Measurements from ENCODE around the gene IFT74.

Gene IFT74

GRCh38 chr9:27042476-27042875 lies 86.3 kb downstream of the IFT74 start:
- TF ChIP-seq POLR2AphosphoS5 (IDR thresholded peaks at IDR 0.05; ENCODE audit: low read depth, low read length) (no peak), POLR2A (IDR thresholded peaks at IDR 0.05; ENCODE audit: low read depth, low read length) (no peak), TAF1 (IDR thresholded peaks at IDR 0.05; ENCODE audit: borderline replicate concordance, low read depth, low read length) (no peak)
- no peak for FAIRE-seq
- no peak for DNase-seq (ENCODE audit: insufficient read length)

- DNase-seq (ENCODE audit: insufficient read length) (no peak), FAIRE-seq (no peak)
- no peak for TF ChIP-seq POLR2A (IDR thresholded peaks at IDR 0.05; ENCODE audit: low read depth, low read length)
- no peak for TF ChIP-seq POLR2AphosphoS5 (IDR thresholded peaks at IDR 0.05; ENCODE audit: low read depth, low read length)
- no peak for TF ChIP-seq TAF1 (IDR thresholded peaks at IDR 0.05; ENCODE audit: borderline replicate concordance, low read depth, low read length)
Observed at GRCh38 chr9:27043176-27043575, 87.0 kb downstream of the IFT74 start.

DNA sequence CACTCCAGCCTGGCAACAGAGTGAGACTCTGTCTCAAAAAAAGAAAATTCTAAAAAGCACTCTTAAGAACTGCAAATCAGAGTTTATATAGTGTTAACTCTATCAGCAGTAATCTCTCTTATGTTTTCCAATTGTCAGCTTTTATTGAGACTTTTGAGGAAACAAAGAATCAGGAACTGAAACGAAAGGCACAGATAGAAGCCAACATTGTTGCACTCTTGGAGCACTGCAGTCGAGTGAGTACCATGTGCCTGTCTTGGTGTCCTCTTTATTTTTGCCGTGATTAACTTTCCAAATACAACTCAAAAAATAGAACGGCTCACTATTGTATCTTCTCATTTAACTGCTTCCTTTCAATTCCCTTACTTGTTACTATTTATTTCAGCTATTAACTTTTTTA lies 90.9 kb downstream of the IFT74 start:
- FAIRE-seq (no peak), DNase-seq (ENCODE audit: insufficient read length) (no peak)
- TF ChIP-seq POLR2AphosphoS5 (IDR thresholded peaks at IDR 0.05; ENCODE audit: low read depth, low read length): no peak
- no peak for TF ChIP-seq POLR2A (IDR thresholded peaks at IDR 0.05; ENCODE audit: low read depth, low read length)

DNA sequence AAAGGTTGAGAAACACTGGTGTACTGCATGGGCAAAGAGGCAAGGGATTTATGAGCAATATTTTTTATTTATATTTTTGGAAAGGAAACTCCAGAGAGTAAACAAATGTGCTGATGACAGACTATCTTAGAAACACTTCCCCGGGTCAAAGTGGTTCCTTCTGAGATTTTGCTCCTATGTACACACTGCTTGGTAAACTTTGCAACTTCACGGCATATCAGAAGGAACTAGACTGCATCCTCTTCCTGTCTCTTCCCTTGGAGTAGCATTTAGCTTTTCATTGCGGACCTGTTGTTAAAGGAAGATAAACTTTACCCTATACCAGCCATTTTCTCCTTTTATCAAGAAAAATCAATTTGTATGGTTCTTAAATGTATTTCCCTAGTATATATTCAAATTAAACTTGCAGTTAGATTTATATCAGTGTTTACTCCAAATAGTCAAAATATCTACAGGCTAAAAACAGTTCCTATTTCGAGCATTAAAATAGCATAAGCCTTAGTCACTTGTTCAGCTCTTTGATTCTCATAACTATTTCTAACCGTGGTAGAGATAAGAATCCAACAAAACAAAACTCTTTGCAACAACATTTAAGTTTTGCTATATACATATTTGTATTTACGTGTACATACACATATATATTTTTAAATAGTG lies 97.3 kb downstream of the IFT74 start:
- DNase-seq (ENCODE audit: insufficient read length): no peak
- no peak for TF ChIP-seq POLR2AphosphoS5 (IDR thresholded peaks at IDR 0.05; ENCODE audit: low read depth, low read length)
- no peak for TF ChIP-seq TAF1 (IDR thresholded peaks at IDR 0.05; ENCODE audit: borderline replicate concordance, low read depth, low read length)
- no peak for TF ChIP-seq POLR2A (IDR thresholded peaks at IDR 0.05; ENCODE audit: low read depth, low read length)
- no peak for FAIRE-seq

DNA sequence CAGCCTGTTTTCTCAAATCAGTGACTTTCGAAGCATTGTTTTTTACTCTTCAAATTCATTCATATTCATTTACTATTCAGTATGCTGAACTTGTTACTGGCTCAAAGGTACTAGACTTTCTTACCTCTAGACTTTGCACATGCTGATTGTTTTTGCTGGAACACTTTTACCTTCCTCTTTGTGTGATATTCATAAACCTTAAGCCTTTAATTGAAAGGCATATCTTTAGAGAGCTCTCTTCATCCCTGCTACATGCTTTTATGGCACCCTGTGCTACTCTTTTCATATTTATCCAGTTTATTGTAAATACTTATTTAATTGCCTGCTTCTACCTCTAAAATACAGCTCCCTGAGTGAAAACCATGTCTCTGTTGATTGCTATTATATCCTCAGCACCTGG lies 97.9 kb downstream of the IFT74 start:
- FAIRE-seq (no peak), DNase-seq (ENCODE audit: insufficient read length) (no peak)
- TF ChIP-seq POLR2AphosphoS5 (IDR thresholded peaks at IDR 0.05; ENCODE audit: low read depth, low read length) (no peak), TAF1 (IDR thresholded peaks at IDR 0.05; ENCODE audit: borderline replicate concordance, low read depth, low read length) (no peak), POLR2A (IDR thresholded peaks at IDR 0.05; ENCODE audit: low read depth, low read length) (no peak)

DNA sequence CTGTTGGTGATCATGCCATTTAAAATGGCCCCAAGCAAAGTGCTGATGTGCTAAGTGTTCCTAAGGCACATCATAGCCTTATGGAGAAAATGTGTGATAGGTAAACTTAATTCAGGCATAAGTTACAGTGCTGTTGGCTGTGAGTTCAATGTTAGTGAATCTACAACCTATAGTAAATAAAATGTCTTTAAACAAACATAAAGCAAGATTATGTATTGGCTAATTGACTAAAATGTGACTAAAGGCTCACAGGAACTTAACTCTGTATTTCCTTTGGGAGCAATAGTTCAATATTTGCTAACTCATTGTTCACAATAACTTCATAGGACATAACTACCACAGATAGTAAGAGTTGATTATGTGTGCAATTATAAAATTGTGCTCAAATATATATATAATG lies 98.6 kb downstream of the IFT74 start:
- TF ChIP-seq POLR2A (IDR thresholded peaks at IDR 0.05; ENCODE audit: low read depth, low read length): no peak
- FAIRE-seq: no peak

GRCh38 chr9:27059412-27059811 lies 103.2 kb downstream of the IFT74 start:
- TF ChIP-seq TAF1 (IDR thresholded peaks at IDR 0.05; ENCODE audit: borderline replicate concordance, low read depth, low read length) (no peak), POLR2A (IDR thresholded peaks at IDR 0.05; ENCODE audit: low read depth, low read length) (no peak), POLR2AphosphoS5 (IDR thresholded peaks at IDR 0.05; ENCODE audit: low read depth, low read length) (no peak)
- no peak for FAIRE-seq
- DNase-seq (ENCODE audit: insufficient read length): no peak

More for the DNA sequence above, 98.6 kb downstream of the IFT74 start:
- no peak for DNase-seq (ENCODE audit: insufficient read length)

- TF ChIP-seq POLR2A (IDR thresholded peaks at IDR 0.05; ENCODE audit: low read depth, low read length): no peak
- no peak for TF ChIP-seq POLR2AphosphoS5 (IDR thresholded peaks at IDR 0.05; ENCODE audit: low read depth, low read length)
- no peak for TF ChIP-seq TAF1 (IDR thresholded peaks at IDR 0.05; ENCODE audit: borderline replicate concordance, low read depth, low read length)
- no peak for DNase-seq (ENCODE audit: insufficient read length)
- no peak for FAIRE-seq
Observed at GRCh38 chr9:27059907-27060306, 103.7 kb downstream of the IFT74 start.

DNA sequence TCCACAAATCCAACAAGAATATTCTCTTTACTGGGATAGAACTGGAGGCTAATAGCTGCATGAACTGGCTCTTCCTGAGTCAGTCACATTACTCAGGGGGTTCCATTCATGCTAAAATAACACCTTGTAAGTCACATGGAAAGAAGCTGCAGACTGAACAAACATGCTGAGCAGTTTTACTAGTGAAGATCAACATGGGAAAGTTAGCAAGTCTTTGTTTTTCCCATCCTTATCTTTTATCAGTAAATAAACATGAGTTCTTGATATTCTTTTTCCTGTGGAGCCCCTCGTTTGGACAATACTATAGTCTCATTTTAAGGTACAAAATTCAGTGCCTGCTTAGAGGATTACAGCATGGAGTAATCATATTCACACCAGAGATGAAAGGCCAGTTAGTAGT lies 109.1 kb downstream of the IFT74 start:
- no peak for FAIRE-seq
- no peak for DNase-seq (ENCODE audit: insufficient read length)
- TF ChIP-seq POLR2A (IDR thresholded peaks at IDR 0.05; ENCODE audit: low read depth, low read length) (no peak), TAF1 (IDR thresholded peaks at IDR 0.05; ENCODE audit: borderline replicate concordance, low read depth, low read length) (no peak), POLR2AphosphoS5 (IDR thresholded peaks at IDR 0.05; ENCODE audit: low read depth, low read length) (no peak)

DNA sequence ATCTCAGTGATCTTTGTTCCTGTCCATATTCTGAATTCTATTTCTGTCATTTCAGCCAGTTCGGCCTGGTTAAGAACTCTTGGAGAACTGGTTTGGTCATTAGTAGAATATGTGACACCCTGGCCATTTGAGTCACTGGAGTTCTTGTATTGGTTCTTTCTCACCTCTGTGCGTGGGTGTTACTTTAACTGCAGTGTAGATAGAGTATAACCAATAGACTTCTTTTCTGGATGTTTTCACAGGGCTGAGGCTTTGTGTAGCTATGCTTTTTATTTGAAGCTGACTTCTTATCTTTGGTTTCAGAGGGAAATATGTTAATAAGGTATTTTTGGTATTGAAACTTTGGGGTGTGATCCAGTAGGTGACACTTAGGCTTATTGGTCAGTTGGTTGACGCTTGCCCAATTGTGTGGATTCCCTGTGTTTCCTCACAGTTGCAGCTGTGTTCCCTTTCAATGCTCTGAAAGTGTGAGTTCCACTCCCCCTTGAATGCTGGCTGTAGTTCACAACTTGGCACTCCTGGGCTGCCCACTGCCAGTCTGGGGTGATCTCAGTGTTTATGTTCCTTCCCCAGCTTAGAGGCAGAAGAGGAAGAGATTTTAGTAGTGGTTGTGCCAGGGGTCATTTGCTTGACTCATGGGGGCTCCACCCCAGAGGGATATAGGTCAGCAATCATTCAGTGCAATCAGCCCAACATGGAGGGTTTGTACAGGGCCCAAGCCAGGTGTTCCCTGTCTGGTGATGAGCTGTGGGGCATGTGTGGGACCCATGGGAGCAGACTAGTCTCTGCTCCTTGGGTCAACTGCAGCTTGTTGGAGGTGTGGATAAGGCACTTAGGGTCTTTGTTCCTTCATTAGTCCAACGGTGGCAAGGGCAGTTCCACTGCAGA lies 117.9 kb downstream of the IFT74 start:
- TF ChIP-seq POLR2A (IDR thresholded peaks at IDR 0.05; ENCODE audit: low read depth, low read length): no peak
- TF ChIP-seq POLR2AphosphoS5 (IDR thresholded peaks at IDR 0.05; ENCODE audit: low read depth, low read length): no peak
- TF ChIP-seq TAF1 (IDR thresholded peaks at IDR 0.05; ENCODE audit: borderline replicate concordance, low read depth, low read length): no peak
- no peak for DNase-seq (ENCODE audit: insufficient read length)
- FAIRE-seq: no peak

DNA sequence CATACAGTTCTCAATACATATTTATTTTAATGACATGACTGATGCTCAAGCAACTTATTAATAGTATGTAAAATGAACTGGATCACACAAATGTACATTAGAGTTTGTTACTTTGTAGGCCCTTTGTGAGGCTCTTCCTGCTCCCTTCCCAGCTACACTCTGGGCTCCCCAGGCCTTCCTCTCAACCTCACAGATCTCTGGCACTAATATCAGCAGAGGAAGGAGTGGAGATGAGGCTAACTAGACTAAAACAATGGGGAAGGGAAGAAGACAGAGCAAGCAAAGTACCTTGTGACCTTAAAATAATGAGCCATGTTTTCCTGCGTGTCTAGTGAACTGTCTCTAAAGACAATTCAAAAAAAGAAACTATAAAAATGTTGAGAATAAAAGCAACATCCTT lies 122.5 kb downstream of the IFT74 start:
- FAIRE-seq (no peak), DNase-seq (ENCODE audit: insufficient read length) (no peak)
- TF ChIP-seq POLR2A (IDR thresholded peaks at IDR 0.05; ENCODE audit: low read depth, low read length) (no peak), POLR2AphosphoS5 (IDR thresholded peaks at IDR 0.05; ENCODE audit: low read depth, low read length) (no peak), TAF1 (IDR thresholded peaks at IDR 0.05; ENCODE audit: borderline replicate concordance, low read depth, low read length) (no peak)

DNA sequence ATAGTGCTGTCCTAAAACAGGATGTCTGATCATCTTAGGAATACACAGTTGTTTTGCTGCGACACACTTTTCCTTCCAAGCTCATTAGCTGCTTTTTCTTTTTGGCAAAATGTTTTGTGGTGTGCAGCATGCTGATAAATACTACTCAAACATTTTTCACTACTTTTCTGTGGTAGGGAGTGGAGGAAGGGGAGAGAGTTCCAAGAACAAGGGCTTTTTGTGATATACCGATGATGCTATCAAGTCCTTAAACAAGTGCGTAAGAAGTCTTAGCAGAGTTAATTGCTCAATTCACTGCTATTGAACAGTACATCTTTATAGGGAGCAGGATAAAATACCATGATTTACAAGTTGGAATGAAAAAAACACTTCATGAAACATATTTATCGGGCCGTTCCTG lies 129.2 kb downstream of the IFT74 start:
- FAIRE-seq (no peak), DNase-seq (ENCODE audit: insufficient read length) (no peak)
- TF ChIP-seq POLR2AphosphoS5 (IDR thresholded peaks at IDR 0.05; ENCODE audit: low read depth, low read length) (no peak), POLR2A (IDR thresholded peaks at IDR 0.05; ENCODE audit: low read depth, low read length) (no peak), TAF1 (IDR thresholded peaks at IDR 0.05; ENCODE audit: borderline replicate concordance, low read depth, low read length) (no peak)

Measured in GM12892 (cell line).